Activated CD4-positive, alpha-beta T cell treated with anti-CD3 and anti-CD28 coated beads, Interleukin-2, Interleukin-6, amounts not matched to agents 100 ng/mL and 50 ng/mL, durations not matched to agents 16 hours and 8 hours (primary cell): ENCODE measurements around the gene MLN.
"Not testable (repeated sequence)": the region's sequence is repeated elsewhere in the genome, so short reads cannot be mapped to it uniquely, and the experiment has no call there.

Experiments
- DNase-seq: peaks from one replicate; pipeline ENCODE4 v3.0.0-alpha.2; 2020

Gene MLN

GRCh38 chr6:33834401-33835392 is 30.9 kb upstream of the MLN start:
- no peak for DNase-seq

GRCh38 chr6:33833599-33833998 is 29.8 kb upstream of the MLN start:
- DNase-seq: no peak

GRCh38 chr6:33832831-33833230 is 29.0 kb upstream of the MLN start:
- DNase-seq: not testable (repeated sequence)

- DNase-seq: not testable (repeated sequence)
These were observed 27.9 kb upstream of the MLN start for GRCh38 chr6:33831725-33832124.

GRCh38 chr6:33830635-33831240 is 26.9 kb upstream of the MLN start:
- no peak for DNase-seq

GRCh38 chr6:33828764-33829731 is 25.2 kb upstream of the MLN start:
- DNase-seq: no peak

- no peak for DNase-seq
These were observed 24.6 kb upstream of the MLN start for GRCh38 chr6:33828452-33828763.

- no peak for DNase-seq
These were observed 24.0 kb upstream of the MLN start for GRCh38 chr6:33827546-33828451.

GRCh38 chr6:33826537-33826936 is 22.7 kb upstream of the MLN start:
- DNase-seq: no peak

- DNase-seq: no peak
These were observed 20.8 kb upstream of the MLN start for GRCh38 chr6:33824461-33825154.

- DNase-seq: no peak
These were observed 20.0 kb upstream of the MLN start for GRCh38 chr6:33823806-33824205.

- no peak for DNase-seq
These were observed 19.0 kb upstream of the MLN start for GRCh38 chr6:33822575-33823395.

- no peak for DNase-seq
These were observed 17.1 kb upstream of the MLN start for GRCh38 chr6:33820784-33821520.

- DNase-seq: no peak
These were observed 16.4 kb upstream of the MLN start for GRCh38 chr6:33820243-33820642.

- no peak for DNase-seq
These were observed 15.2 kb upstream of the MLN start for GRCh38 chr6:33819021-33819420.

GRCh38 chr6:33818293-33818692 is 14.5 kb upstream of the MLN start:
- DNase-seq: no peak

GRCh38 chr6:33817489-33817888 is 13.7 kb upstream of the MLN start:
- DNase-seq: no peak

GRCh38 chr6:33816911-33817310 is 13.1 kb upstream of the MLN start:
- DNase-seq: no peak

GRCh38 chr6:33815854-33816253 is 12.1 kb upstream of the MLN start:
- DNase-seq: peak; percentile 53
